ENCODE results near the gene CCM2. TPM values are rescaled to one million over a fixed set of nuclear protein-coding genes. Genes with fewer than 3 reads are reported as not detected.

The CCM2 gene
- total and polyA plus RNA-seq, 2 of the 8 experiments (the other 6 are each of a cell fraction or from before 2014, with no cell fraction given): 31.6 to 41.2 TPM

- no peak overlapping the region for H2BK120ac ChIP-seq (replicated peaks; ENCODE audit: low read depth, low read length)
- no peak overlapping the region for H3K9ac ChIP-seq (replicated peaks in 1 of 4; ENCODE audit: extremely low read depth in 1 of 4, low read depth in 3 of 4, low read length in 3 of 4)
- H3K79me2 ChIP-seq (ENCODE audit: control insufficient read depth in 1 of 2, insufficient read depth in 2 of 2, low read length in 2 of 2): no peaks in the 10 kb centered on the region
- H3K4me1 ChIP-seq (replicated peaks in 1 of 4; ENCODE audit: control insufficient read depth in 3 of 4, insufficient read depth in 4 of 4, low read length in 3 of 4): no peaks in the 10 kb centered on the region; a peak in 1 of 7 replicates
- no peaks in the 10 kb centered on the region; the same call in 1 of the 2 replicates for H3K23me2 ChIP-seq (ENCODE audit: low read depth, low read length)
- peaks cover 2 to 10% of the 10 kb centered on the region in 2 experiments for H4K20me1 ChIP-seq (replicated peaks in 1 of 2; ENCODE audit: control insufficient read depth in 1 of 2, insufficient read depth in 2 of 2, low read length in 2 of 2)
- no peak overlapping the region for H2BK5ac ChIP-seq (ENCODE audit: low read depth, low read length)
- TF ChIP-seq KDM1A (IDR thresholded peaks at IDR 0.05; ENCODE audit: borderline replicate concordance, low read length) (no peak), NRF1 (IDR thresholded peaks at IDR 0.05; ENCODE audit: low read depth, low read length) (no peak), E2F6 (IDR thresholded peaks at IDR 0.05) (no peak), ASH2L (IDR thresholded peaks at IDR 0.05; ENCODE audit: low read length) (no peak), JUND (IDR thresholded peaks at IDR 0.05; ENCODE audit: low read length) (no peak)
- H4K8ac ChIP-seq (ENCODE audit: extremely low read depth, insufficient read depth, low read length): no peak overlapping the region
- no peak overlapping the region for H2BK12ac ChIP-seq (ENCODE audit: low read depth, low read length)
- no peak overlapping the region for H4K91ac ChIP-seq (replicated peaks; ENCODE audit: insufficient read length, low read length)
- DNase-seq (ENCODE audit: low read depth in 1 of 2, low spot score in 2 of 2) (no peak), FAIRE-seq (no peak)
- no peak overlapping the region for H3K4me3 ChIP-seq (ENCODE audit: extremely low read depth in 1 of 4, insufficient read depth in 2 of 4, low read depth in 3 of 4, low read length in 4 of 4)
- CTCF ChIA-PET (ENCODE audit: partially characterized antibody): interaction anchor here (1.0 to 6.3 kb wide), 7 partner anchors 10 to 106 kb away, joined by 3 to 40 read pairs (median 4); no protein-coding TSS in a partner anchor
- peaks cover 0 to 10% (median 4%) of the 10 kb centered on the region in 4 experiments; a peak in 6 of 8 replicates for H3K36me3 ChIP-seq (ENCODE audit: control insufficient read depth in 2 of 4, insufficient read depth in 4 of 4, low read length in 3 of 4)
- no peak overlapping the region for H3K4ac ChIP-seq (replicated peaks; ENCODE audit: insufficient read length, low read depth, low read length)
- H2AFZ ChIP-seq (ENCODE audit: low read length): no peak overlapping the region
- no peak overlapping the region for H4K5ac ChIP-seq (ENCODE audit: insufficient read length, low read depth, low read length)
- no peak overlapping the region for H3K4me2 ChIP-seq (ENCODE audit: insufficient read depth in 1 of 2, low read depth in 2 of 2, low read length in 2 of 2)
- no peak overlapping the region for H3K18ac ChIP-seq (ENCODE audit: extremely low read depth, low read length)
- POLR2A ChIA-PET (ENCODE audit: partially characterized antibody): no interaction called here
- no peak overlapping the region for H2BK15ac ChIP-seq (ENCODE audit: low read length)
- no peak overlapping the region for H2BK20ac ChIP-seq (ENCODE audit: low read length)
- 97% methylated on average over 3 of the region's 3 CpGs; no CpG with 5 or more reads in 1 of the 2 experiments for WGBS, 2 experiments (ENCODE audit: extremely low coverage in 1 of 2, insufficient coverage in 1 of 2, insufficient read length in 1 of 2, insufficient replicate concordance in 2 of 2, low coverage in 1 of 2, low lambda C conversion rate in 2 of 2, missing lambda C conversion rate in 1 of 2)
- no peak overlapping the region for H3K23ac ChIP-seq (ENCODE audit: insufficient read length)
- no peak overlapping the region for H3K56ac ChIP-seq (replicated peaks; ENCODE audit: insufficient read length, low read depth, low read length)
- H3K14ac ChIP-seq (ENCODE audit: insufficient read length): no peak overlapping the region
- H3K27ac ChIP-seq (ENCODE audit: low read depth, low read length): no peak overlapping the region
- no peaks in the 10 kb centered on the region for H3K9me3 ChIP-seq (ENCODE audit: insufficient read depth in 2 of 2, low read depth in 1 of 2, low read length in 1 of 2)
- no peaks in the 10 kb centered on the region for H3K27me3 ChIP-seq (replicated peaks in 1 of 4; ENCODE audit: control insufficient read depth in 3 of 4, extremely low read depth in 1 of 4, insufficient read depth in 3 of 4, low read length in 3 of 4)
- no peak overlapping the region for H2AK5ac ChIP-seq (ENCODE audit: low read depth, low read length)
- peaks cover 2% of the 10 kb centered on the region; the same call in 1 of the 2 replicates for H3K79me1 ChIP-seq (ENCODE audit: low read depth, low read length)
Observed at GRCh38 chr7:45071528-45071927, 71.5 kb downstream of the CCM2 start.

All from H1 (cell line).